ENCODE results near the gene ICE1.

DNA sequence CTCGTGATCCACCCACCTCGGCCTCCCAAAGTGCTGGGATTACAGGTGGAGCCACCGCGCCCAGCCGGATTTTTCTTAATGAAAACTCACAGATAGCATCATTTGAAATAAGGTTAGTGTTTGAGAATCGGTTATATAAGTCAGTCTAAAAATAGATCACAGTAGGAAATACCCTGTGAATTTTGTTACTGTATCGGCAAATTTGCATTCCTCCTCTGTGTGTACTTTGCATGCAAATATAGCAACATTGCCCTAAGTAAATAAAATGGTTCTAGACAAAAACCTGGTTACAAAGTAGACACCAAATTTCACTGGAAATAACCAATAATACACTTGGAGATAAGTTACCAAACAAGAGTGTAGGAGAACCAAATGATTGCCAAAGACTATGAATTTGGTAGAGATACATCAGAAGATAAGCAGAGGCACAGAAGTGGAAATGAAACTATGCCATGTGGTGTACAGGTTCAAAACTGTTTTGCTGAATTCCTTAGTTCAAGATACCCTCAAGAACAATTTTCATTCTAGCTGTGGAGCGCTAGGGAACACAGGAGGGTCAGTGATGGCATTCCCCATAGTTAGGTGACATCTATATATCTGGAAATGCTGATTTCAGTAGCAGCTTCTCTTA is 58.1 kb downstream of the ICE1 start:
- TF ChIP-seq ZNF274 (IDR thresholded peaks at IDR 0.05; ENCODE audit: low read depth, low read length) (no peak), YY1 (IDR thresholded peaks at IDR 0.05; ENCODE audit: insufficient read depth, insufficient read length) (no peak)
